GM10266 (cell line): ENCODE measurements around the gene MASTL.
"Not testable (repeated sequence)": the region's sequence is repeated elsewhere in the genome, so short reads cannot be mapped to it uniquely, and the experiment has no call there.

Source experiments
- DNase-seq: peaks from one replicate; pipeline ENCODE4 v3.0.0; 2012; ENCODE audit errors: extremely low spot score
- TF ChIP-seq, protein P1 (sequence below): IDR thresholded peaks from 2 replicates; pipeline ENCODE4 v1.5.1; 2012; ENCODE audit warnings: mild to moderate bottlenecking, low read depth; ENCODE audit not compliant: control insufficient read depth, insufficient read depth; ENCODE audit errors: missing control alignments

MASTL gene

DNA sequence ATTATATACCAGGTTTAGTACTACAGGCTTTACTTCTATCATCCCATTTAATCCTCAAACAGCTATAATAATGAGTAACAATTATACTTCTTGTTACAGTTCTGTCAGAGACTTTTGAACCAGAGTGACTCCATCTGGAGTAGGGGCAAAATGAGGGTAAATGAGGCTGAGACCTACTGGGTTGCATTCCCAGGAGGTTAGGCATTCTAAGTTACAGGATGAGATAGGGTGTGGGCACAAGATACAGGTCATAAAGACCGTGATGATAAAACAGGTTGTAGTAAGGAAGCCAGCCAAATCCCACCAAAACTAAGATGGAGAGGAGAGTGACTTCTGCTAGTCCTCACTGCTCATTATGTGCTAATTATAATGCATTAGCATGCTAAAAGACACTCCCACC lies 4.9 kb upstream of the MASTL start:
- no peak for DNase-seq
- TF ChIP-seq, protein P1, sequence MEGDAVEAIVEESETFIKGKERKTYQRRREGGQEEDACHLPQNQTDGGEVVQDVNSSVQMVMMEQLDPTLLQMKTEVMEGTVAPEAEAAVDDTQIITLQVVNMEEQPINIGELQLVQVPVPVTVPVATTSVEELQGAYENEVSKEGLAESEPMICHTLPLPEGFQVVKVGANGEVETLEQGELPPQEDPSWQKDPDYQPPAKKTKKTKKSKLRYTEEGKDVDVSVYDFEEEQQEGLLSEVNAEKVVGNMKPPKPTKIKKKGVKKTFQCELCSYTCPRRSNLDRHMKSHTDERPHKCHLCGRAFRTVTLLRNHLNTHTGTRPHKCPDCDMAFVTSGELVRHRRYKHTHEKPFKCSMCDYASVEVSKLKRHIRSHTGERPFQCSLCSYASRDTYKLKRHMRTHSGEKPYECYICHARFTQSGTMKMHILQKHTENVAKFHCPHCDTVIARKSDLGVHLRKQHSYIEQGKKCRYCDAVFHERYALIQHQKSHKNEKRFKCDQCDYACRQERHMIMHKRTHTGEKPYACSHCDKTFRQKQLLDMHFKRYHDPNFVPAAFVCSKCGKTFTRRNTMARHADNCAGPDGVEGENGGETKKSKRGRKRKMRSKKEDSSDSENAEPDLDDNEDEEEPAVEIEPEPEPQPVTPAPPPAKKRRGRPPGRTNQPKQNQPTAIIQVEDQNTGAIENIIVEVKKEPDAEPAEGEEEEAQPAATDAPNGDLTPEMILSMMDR: no peak

DNA sequence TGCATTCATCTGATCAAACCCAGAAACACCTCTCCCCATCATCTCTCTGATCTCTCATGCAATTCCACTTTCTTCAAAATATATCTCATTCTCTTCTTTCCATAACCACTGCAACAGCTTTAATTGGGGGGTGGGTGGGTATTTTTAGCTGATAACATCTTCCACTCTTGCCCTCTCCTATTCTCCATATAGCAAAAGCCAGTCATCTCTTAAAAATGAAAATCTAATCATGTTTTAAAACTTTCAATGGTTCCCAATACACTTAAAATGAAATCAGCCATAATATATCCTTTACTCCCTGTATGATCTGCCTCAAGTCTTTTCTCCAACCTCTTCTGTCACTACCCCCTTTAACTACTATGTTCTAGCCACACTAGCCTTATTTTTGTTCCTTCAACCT lies 2.5 kb upstream of the MASTL start:
- TF ChIP-seq, protein P1: no peak
- DNase-seq: no peak

DNA sequence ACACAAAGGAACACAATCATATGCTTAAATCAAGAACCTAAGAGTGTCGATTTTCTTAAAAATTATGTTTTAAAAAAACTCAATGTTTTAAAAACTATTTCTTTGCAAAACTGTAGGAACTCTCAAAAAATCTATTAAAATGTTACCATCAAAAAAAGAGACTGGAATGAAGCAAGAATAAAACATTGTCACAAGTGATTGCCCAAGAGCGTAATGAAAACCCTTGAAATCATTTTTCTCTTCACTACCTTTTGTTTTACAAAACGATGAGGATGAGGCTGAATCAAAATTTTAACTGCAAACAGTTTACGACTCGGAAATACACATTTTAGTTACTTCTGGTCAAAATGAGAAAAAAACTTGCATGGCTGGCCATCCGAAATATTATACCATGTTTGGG lies 1.8 kb upstream of the MASTL start:
- DNase-seq: no peak
- TF ChIP-seq, protein P1: no peak

DNA sequence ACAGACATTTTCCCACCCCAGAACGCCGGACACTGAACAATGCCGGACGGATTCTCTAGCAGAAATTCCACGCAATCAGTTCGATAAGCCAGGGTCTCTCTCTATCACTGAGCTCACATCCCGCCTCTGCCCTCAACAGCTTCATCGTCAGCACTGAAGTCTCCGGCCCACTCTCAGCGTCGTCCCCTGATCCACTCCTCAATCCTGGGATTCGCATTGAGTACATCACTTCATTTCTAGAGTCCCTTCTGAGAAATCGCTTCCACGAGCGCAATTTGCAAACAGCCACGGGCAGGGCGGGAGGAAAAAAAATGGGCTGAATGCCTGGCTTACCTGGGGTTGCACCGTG lies 1.3 kb upstream of the MASTL start:
- TF ChIP-seq, protein P1: no peak
- DNase-seq: peak; percentile 18

DNA sequence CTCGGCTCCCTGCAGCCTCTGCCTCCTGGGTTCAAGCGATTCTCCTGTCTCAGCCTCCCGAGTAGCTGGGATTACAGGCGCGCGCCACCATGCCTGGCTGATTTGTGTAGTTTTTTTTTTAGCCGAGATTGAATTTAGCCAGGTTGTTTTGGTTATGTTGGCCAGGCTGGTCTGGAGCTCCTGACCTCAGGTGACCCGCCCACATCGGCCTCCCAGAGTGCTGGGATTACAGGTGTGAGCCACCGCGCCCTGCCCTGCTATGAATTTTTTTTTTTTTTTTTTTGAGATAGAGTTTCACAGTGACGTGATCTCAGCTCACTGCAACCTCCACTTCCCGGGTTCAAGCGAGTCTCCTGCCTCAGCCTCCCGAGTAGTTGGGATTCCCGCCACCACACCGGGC lies 1.4 kb downstream of the MASTL start:
- not testable (repeated sequence) for DNase-seq

DNA sequence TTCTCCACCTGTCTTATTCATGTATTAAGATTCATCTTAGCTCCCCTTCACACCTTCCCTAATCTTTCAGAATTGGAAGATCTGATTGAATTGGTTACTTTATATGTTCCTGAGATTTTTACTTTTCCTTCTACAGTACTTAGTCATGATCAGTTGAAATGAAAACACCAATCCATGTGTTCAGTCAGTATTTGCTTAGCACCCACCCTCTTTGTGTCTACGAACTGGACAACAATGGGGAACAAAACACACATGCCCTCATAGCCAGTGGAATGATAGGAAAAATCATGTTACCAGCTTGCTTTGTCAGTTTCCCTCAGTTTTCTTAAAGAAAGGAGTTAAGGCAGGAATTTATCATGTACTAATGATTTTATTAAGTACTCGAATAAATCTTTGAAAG lies 2.0 kb downstream of the MASTL start:
- DNase-seq: no peak
- TF ChIP-seq, protein P1: no peak

DNA sequence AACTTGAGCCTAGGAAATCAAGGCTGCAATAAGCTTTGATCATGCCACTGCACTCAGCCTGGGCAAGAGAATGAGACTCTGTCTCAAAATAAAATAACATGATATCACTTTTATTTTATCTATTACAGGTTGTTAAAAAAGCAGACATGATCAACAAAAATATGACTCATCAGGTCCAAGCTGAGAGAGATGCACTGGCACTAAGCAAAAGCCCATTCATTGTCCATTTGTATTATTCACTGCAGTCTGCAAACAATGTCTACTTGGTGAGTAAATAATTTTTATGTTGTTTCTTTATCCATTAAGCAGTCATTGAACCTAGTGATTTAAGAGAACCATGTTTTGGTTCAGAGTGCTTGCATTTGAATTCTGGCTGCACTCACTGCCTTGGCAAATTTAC lies 3.3 kb downstream of the MASTL start:
- TF ChIP-seq, protein P1: no peak
- no peak for DNase-seq

DNA sequence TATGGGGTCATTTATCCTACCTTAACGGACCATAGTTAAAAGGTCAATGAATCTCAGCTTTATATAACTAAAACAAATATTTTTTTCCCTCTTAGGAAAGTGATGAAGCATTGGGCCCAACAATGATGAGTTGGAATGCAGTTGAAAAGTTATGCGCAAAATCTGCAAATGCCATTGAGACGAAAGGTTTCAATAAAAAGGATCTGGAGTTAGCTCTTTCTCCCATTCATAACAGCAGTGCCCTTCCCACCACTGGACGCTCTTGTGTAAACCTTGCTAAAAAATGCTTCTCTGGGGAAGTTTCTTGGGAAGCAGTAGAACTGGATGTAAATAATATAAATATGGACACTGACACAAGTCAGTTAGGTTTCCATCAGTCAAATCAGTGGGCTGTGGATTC lies 14.7 kb downstream of the MASTL start:
- TF ChIP-seq, protein P1: no peak
- DNase-seq: no peak
